D721Med (cell line): ENCODE results near the gene TIRAP.

Experiments used
- DNase-seq: peaks from one replicate; pipeline ENCODE4 v3.0.0; 2011; ENCODE audit warnings: low spot score; ENCODE audit not compliant: insufficient read length
- FAIRE-seq: peaks from 2 replicates; lab custom pipeline; 2011; peaks lifted over from hg19 to GRCh38; lab: Jason Lieb, UNC
- TF ChIP-seq, protein P1 (sequence below): IDR thresholded peaks from 2 replicates; pipeline ENCODE4 v1.5.1; 2012; ENCODE audit warnings: mild to moderate bottlenecking, control low read depth; ENCODE audit not compliant: insufficient read depth; ENCODE audit errors: missing control alignments

Gene TIRAP

DNA sequence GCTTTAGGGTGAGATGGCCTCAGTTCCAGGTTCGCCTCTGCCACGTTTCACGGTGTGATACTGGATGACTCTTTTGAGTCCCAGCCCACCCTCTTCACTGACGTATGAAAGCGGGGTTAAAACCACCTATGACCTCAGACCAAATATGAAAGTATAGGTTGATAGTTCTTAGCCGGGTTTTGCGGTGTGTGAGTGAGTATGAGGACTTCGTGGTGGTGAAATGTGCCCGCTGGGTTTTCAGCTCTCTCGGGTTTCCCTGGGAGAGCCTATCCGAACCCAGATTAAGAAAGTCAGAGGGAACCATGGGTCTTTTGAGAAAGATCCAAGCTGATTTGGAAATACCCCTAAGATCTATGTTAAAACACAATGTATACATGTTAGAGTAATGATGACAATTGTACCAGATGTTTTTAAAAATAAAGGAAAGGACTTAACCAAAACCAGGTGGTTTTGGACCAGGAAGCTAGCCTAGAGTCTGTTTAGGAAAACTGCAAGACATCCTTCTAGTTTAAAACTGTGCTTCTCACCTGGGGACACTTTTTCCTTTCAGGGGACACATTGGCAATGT is 46.8 kb downstream of the TIRAP start:
- FAIRE-seq (no peak), DNase-seq (no peak)
- TF ChIP-seq, protein P1, sequence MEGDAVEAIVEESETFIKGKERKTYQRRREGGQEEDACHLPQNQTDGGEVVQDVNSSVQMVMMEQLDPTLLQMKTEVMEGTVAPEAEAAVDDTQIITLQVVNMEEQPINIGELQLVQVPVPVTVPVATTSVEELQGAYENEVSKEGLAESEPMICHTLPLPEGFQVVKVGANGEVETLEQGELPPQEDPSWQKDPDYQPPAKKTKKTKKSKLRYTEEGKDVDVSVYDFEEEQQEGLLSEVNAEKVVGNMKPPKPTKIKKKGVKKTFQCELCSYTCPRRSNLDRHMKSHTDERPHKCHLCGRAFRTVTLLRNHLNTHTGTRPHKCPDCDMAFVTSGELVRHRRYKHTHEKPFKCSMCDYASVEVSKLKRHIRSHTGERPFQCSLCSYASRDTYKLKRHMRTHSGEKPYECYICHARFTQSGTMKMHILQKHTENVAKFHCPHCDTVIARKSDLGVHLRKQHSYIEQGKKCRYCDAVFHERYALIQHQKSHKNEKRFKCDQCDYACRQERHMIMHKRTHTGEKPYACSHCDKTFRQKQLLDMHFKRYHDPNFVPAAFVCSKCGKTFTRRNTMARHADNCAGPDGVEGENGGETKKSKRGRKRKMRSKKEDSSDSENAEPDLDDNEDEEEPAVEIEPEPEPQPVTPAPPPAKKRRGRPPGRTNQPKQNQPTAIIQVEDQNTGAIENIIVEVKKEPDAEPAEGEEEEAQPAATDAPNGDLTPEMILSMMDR: no peak

DNA sequence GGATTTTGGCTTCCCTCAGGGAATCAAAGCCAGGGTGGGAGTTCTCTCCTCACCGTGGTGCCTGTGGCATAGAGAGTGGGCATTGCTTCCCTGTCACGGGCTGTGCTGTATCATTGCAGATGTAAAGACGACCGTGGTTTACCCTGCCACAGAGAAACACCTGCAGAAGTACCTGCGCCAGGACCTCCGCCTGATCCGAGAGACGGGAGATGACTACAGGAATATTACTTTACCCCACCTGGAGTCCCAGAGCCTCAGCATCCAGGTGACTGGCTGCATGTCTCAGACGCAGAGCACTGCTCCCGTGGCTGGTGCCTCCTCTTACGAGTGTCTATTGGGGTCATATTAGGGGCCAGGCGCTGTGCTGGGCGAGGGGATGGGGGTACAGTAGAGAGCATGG is 48.4 kb downstream of the TIRAP start:
- TF ChIP-seq, protein P1: no peak
- FAIRE-seq (no peak), DNase-seq (no peak)

DNA sequence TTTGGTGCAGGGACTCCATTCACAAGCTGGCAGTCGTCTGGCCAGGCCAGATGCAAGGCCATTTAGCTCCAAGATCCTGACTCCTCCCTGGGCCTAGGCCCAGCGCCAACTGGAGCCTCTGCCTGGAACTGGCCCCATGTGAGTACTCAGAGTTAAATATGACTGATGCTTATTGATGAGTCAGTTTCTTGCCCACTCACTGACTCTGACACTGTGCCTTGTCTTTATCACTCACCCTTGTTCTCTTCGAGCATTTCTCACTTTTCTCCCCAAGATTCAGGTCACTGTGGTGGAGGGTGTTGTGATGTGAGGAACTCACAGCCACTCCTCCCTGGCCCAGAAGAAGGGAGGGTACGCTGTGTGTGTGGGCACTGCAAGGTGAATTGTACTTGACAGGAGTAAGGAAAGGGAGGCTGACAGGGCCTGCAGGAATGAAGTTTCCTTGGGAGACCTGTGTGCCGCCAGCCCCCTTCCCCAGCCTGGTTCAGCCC is 49.4 kb downstream of the TIRAP start:
- TF ChIP-seq, protein P1: no peak
- DNase-seq: no peak
- no peak for FAIRE-seq

DNA sequence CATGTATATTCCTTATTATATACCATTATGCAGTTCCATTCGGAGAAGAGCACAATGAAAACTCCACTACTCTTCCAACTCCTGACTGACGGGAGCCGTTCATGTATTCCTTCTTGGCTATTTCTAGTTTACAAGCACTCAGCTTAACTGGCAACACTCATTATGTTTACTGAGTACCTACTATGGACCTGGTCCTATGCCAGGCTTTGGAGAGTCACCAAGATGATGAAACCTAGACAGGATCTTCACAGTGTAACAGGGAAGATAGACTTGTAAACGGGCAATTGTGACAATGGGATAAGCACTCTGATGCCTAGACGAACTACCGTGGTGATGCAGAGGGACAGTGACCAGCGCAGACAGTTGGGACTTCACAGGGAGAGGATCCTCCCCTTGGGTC is 50.2 kb downstream of the TIRAP start:
- TF ChIP-seq, protein P1: no peak
- FAIRE-seq (no peak), DNase-seq (no peak)

DNA sequence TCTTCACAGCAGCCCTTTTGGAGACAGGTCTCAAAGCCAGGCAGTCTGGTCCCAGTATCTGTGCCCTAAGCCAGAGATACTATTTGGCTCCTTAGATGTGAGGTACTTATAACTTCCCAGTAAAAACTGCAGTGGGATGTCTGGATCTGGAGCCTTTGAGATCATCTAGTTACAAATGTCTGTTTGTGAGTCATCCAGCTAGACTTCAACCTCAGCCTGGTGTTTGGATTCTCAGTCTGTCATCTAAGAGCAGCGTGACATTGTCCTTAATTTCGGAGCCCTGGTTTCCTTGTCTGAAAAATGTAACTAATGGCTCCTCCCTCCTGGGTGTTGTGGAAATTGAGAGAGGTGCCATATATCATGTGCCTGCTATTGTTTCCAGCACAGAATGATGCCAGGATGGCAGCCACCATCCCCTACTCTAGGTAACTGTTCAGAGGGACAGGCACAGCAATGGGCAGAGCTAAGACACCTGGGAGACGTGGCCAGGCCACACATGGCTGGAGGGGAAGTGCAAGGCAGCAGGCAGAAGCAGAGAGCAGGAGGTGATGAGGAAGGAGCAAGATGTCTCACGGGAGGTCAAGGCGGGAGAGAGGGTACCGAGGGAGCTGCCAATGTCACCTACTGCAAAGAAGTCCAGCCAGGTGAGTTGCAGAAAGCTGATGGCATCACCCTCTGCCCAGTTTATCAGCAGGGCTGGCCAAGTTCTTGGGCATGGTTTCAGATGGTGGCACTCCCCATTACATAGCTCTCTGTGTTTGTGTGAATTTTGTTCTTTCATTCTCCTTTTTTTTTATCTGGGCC is 52.0 kb downstream of the TIRAP start:
- TF ChIP-seq, protein P1: no peak
- FAIRE-seq (no peak), DNase-seq (no peak)

DNA sequence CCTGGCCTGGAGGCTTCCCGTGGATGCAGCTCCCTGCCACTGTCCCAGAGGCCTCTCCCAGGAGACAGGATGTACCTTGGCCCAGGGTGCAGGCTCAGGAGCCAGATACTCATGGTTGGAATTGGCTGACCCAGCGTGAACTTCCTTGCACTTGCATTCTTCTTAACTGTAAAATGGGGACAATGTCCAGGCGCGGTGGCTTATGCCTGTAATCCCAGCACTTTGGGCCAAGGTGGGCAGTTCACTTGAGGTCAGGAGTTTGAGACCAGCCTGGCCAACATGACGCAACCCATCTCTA is 52.5 kb downstream of the TIRAP start:
- DNase-seq (no peak), FAIRE-seq (no peak)
- TF ChIP-seq, protein P1: no peak

DNA sequence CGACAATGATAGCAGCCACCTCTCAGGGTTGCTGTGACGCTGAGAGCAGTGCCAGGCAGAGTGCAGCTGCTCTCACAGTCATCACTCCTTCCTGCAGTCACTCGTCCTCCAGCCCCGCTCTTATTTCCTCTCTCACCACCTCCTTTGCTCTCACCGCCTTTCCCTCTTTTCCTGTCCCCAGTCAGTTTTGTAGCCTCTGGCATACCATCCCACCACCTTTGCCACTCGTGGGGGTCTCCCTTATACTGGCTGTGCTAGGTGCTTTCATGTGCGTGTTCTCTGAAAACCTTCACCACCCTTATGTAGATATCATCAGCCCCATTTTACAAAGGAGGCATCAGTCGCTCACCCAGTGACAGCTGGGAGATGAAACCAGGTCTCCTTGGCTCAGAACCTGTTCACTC is 53.2 kb downstream of the TIRAP start:
- FAIRE-seq (no peak), DNase-seq (no peak)
- TF ChIP-seq, protein P1: no peak
